HG02759 (cell line): ENCODE results near the gene LARP1B.
"Not testable (repeated sequence)": the region's sequence is repeated elsewhere in the genome, so short reads cannot be mapped to it uniquely, and the experiment has no call there.

ENCODE experiments used
- ATAC-seq: cut with Tn5 transposase; IDR thresholded peaks from one replicate; pipeline ENCODE4 v1.9.1; 2021; ENCODE audit warnings: mild to moderate bottlenecking, moderate library complexity; ENCODE audit not compliant: unreplicated experiment

LARP1B gene

GRCh38 chr4:128060699-128061565 is at the start of gene LARP1B:
TSS of gene LARP1B (plus strand) at chr4:128061312. CDS start at chr4:128074952, 13,640 bp downstream.
- peak; percentile 87 for ATAC-seq

- ATAC-seq: no peak
These were observed 35.8 kb upstream of the LARP1B start for GRCh38 chr4:128025319-128025718.

GRCh38 chr4:128029907-128030306 is 31.2 kb upstream of the LARP1B start:
- ATAC-seq: no peak

- ATAC-seq: no peak
These were observed 29.2 kb upstream of the LARP1B start for GRCh38 chr4:128031756-128032384.

GRCh38 chr4:128039568-128039967 is 21.5 kb upstream of the LARP1B start:
- ATAC-seq: no peak

GRCh38 chr4:128047019-128047418 is 14.1 kb upstream of the LARP1B start:
- ATAC-seq: not testable (repeated sequence)

GRCh38 chr4:128047514-128047913 is 13.6 kb upstream of the LARP1B start:
- ATAC-seq: not testable (repeated sequence)

- not testable (repeated sequence) for ATAC-seq
These were observed 9.9 kb upstream of the LARP1B start for GRCh38 chr4:128051229-128051628.

GRCh38 chr4:128054907-128055306 is 6.2 kb upstream of the LARP1B start:
- ATAC-seq: not testable (repeated sequence)

- not testable (repeated sequence) for ATAC-seq
These were observed 5.5 kb upstream of the LARP1B start for GRCh38 chr4:128055441-128056206.

GRCh38 chr4:128056396-128056795 is 4.7 kb upstream of the LARP1B start:
- ATAC-seq: no peak

- ATAC-seq: no peak
These were observed 902 bp upstream of the LARP1B start for GRCh38 chr4:128060121-128060698.

- peak; percentile 43 for ATAC-seq
These were observed 739 bp downstream of the LARP1B start for GRCh38 chr4:128061566-128062536.

GRCh38 chr4:128066453-128066820 is 5.3 kb downstream of the LARP1B start:
- ATAC-seq: not testable (repeated sequence)

- peak; percentile 55 for ATAC-seq
These were observed 7.8 kb downstream of the LARP1B start for GRCh38 chr4:128068918-128069317.

- no peak for ATAC-seq
These were observed 15.4 kb downstream of the LARP1B start for GRCh38 chr4:128076464-128076863.

GRCh38 chr4:128095293-128095692 is 34.2 kb downstream of the LARP1B start:
- not testable (repeated sequence) for ATAC-seq

GRCh38 chr4:128107766-128108165 is 46.7 kb downstream of the LARP1B start:
- ATAC-seq: no peak

- no peak for ATAC-seq
These were observed 61.9 kb downstream of the LARP1B start for GRCh38 chr4:128123036-128123435.

- ATAC-seq: no peak
These were observed 69.5 kb downstream of the LARP1B start for GRCh38 chr4:128130621-128131020.
